HUES48 (cell line): ENCODE results near the gene LDAH.
A peak's percentile ranks its signal among the peaks of the same experiment; 100 is the strongest.

Source experiments
- H3K27ac ChIP-seq: one replicate; pipeline ENCODE4 v1.7.0; 2013; ENCODE audit warnings: low read depth, low read length, inconsistent platforms
- H3K27me3 ChIP-seq: 2 replicates; pipeline ENCODE4 v1.6.1; 2013; ENCODE audit warnings: mild to moderate bottlenecking, low read length; ENCODE audit not compliant: control insufficient read depth, insufficient read depth
- H3K36me3 ChIP-seq: 2 replicates; pipeline ENCODE4 v1.6.1; 2013; ENCODE audit warnings: low read length; ENCODE audit not compliant: control insufficient read depth, insufficient read depth
- H3K4me1 ChIP-seq: 2 replicates; pipeline ENCODE4 v1.6.1; 2013; ENCODE audit warnings: mild to moderate bottlenecking, low read length; ENCODE audit not compliant: control insufficient read depth, insufficient read depth
- H3K4me3 ChIP-seq: 2 replicates; pipeline ENCODE4 v1.5.1; 2013; ENCODE audit warnings: mild to moderate bottlenecking, low read depth, low read length
- H3K9ac ChIP-seq: 2 replicates; pipeline ENCODE4 v1.6.1; 2013; ENCODE audit warnings: mild to moderate bottlenecking, low read depth, low read length, moderate library complexity
- H3K9me3 ChIP-seq: 2 replicates; pipeline ENCODE4 v1.6.1; 2013; ENCODE audit warnings: low read length; ENCODE audit not compliant: control insufficient read depth, insufficient read depth

The LDAH gene

GRCh38 chr2:20657522-20658235, 165.2 kb downstream of the LDAH start:
- Histone ChIP-seq H3K27me3 (peaks cover 32% of the 10 kb centered on the region), H3K9me3 (no peaks in the 10 kb centered on the region), H3K4me3 (no peak overlapping the region), H3K9ac (no peak overlapping the region), H3K4me1 (peaks cover 5% of the 10 kb centered on the region; the same call in 1 of the 2 replicates), H3K36me3 (no peaks in the 10 kb centered on the region), H3K27ac (no peak overlapping the region)

GRCh38 chr2:20656561-20656960, 166.3 kb downstream of the LDAH start:
- H3K27me3 ChIP-seq = peaks cover 27% of the 10 kb centered on the region
- H3K4me1 ChIP-seq = peaks cover 7% of the 10 kb centered on the region; the same call in 1 of the 2 replicates
- no peak overlapping the region for H3K4me3 ChIP-seq
- H3K27ac ChIP-seq = no peak overlapping the region
- H3K36me3 ChIP-seq = no peaks in the 10 kb centered on the region
- no peak overlapping the region for H3K9ac ChIP-seq
- no peaks in the 10 kb centered on the region for H3K9me3 ChIP-seq

- Histone ChIP-seq H3K4me1 (peaks cover 11% of the 10 kb centered on the region), H3K4me3 (no peak overlapping the region), H3K36me3 (no peaks in the 10 kb centered on the region), H3K27ac (no peak overlapping the region), H3K9ac (no peak overlapping the region), H3K27me3 (peaks cover 22% of the 10 kb centered on the region), H3K9me3 (no peaks in the 10 kb centered on the region)
Observed at GRCh38 chr2:20654535-20654813, 168.4 kb downstream of the LDAH start.

GRCh38 chr2:20653695-20654534, 169.0 kb downstream of the LDAH start:
- Histone ChIP-seq H3K4me1 (peaks cover 11% of the 10 kb centered on the region), H3K9ac (no peak overlapping the region), H3K27me3 (peaks cover 19% of the 10 kb centered on the region), H3K4me3 (no peak overlapping the region), H3K27ac (no peak overlapping the region), H3K9me3 (no peaks in the 10 kb centered on the region), H3K36me3 (no peaks in the 10 kb centered on the region)

- H3K9ac ChIP-seq = no peak overlapping the region
- no peaks in the 10 kb centered on the region for H3K9me3 ChIP-seq
- no peaks in the 10 kb centered on the region for H3K36me3 ChIP-seq
- H3K4me1 ChIP-seq = peaks cover 11% of the 10 kb centered on the region
- no peak overlapping the region for H3K27ac ChIP-seq
- peaks cover 19% of the 10 kb centered on the region for H3K27me3 ChIP-seq
- no peak overlapping the region for H3K4me3 ChIP-seq
Observed at GRCh38 chr2:20652673-20653575, 170.0 kb downstream of the LDAH start.

- H3K4me1 ChIP-seq = peaks cover 11% of the 10 kb centered on the region
- H3K36me3 ChIP-seq = no peaks in the 10 kb centered on the region
- H3K4me3 ChIP-seq = no peak overlapping the region
- H3K9ac ChIP-seq = no peak overlapping the region
- no peak overlapping the region for H3K27ac ChIP-seq
- peaks cover 19% of the 10 kb centered on the region for H3K27me3 ChIP-seq
- H3K9me3 ChIP-seq = no peaks in the 10 kb centered on the region
Observed at GRCh38 chr2:20652141-20652540, 170.8 kb downstream of the LDAH start.

- Histone ChIP-seq H3K4me1 (peaks cover 9% of the 10 kb centered on the region), H3K9me3 (no peaks in the 10 kb centered on the region), H3K4me3 (peak overlapping the region; percentile 92; the same call in 1 of the 2 replicates), H3K27me3 (peaks cover 18% of the 10 kb centered on the region), H3K27ac (no peak overlapping the region), H3K36me3 (no peaks in the 10 kb centered on the region), H3K9ac (no peak overlapping the region)
Observed at GRCh38 chr2:20651731-20652099, 171.2 kb downstream of the LDAH start.

- peak within 1 kb of the TSS; percentile 70 for H3K9ac ChIP-seq
- peaks cover 15% of the 10 kb centered on the region for H3K27me3 ChIP-seq
- H3K27ac ChIP-seq = peak within 1 kb of the TSS; percentile 55
- H3K36me3 ChIP-seq = no peaks in the 10 kb centered on the region
- no peaks in the 10 kb centered on the region for H3K9me3 ChIP-seq
- peak within 1 kb of the TSS; percentile 92 for H3K4me3 ChIP-seq
- H3K4me1 ChIP-seq = peaks cover 7% of the 10 kb centered on the region
Observed at GRCh38 chr2:20650877-20651730, 171.8 kb downstream of the LDAH start, which contains the start of gene HS1BP3. TSS of gene HS1BP3 (minus strand) at chr2:20651098. CDS start at chr2:20651063, 35 bp downstream.

- H3K9me3 ChIP-seq = no peaks in the 10 kb centered on the region
- H3K9ac ChIP-seq = peak overlapping the region; percentile 37; the same call in 1 of the 2 replicates
- H3K27me3 ChIP-seq = peaks cover 13% of the 10 kb centered on the region
- H3K4me3 ChIP-seq = peak overlapping the region; percentile 92
- H3K36me3 ChIP-seq = no peaks in the 10 kb centered on the region
- H3K4me1 ChIP-seq = peaks cover 7% of the 10 kb centered on the region
- H3K27ac ChIP-seq = no peak overlapping the region
Observed at GRCh38 chr2:20650393-20650876, 172.5 kb downstream of the LDAH start.

- peak overlapping the region; percentile 92 for H3K4me3 ChIP-seq
- peaks cover 11% of the 10 kb centered on the region; the same call in 1 of the 2 replicates for H3K27me3 ChIP-seq
- no peaks in the 10 kb centered on the region for H3K36me3 ChIP-seq
- peaks cover 7% of the 10 kb centered on the region for H3K4me1 ChIP-seq
- H3K9me3 ChIP-seq = no peaks in the 10 kb centered on the region
- no peak overlapping the region for H3K9ac ChIP-seq
- no peak overlapping the region for H3K27ac ChIP-seq
Observed at GRCh38 chr2:20649976-20650375, 172.9 kb downstream of the LDAH start.
